Gastrocnemius medialis (tissue), 4 donors: ENCODE data around the gene CARMIL1. TPM values are rescaled to one million over a fixed set of nuclear protein-coding genes. Genes with fewer than 3 reads are reported as not detected.

ENCODE experiments used
- ATAC-seq, 2 donors: fragments of 150-250 bp; one replicate each; pipeline ENCODE4 v1.9.1; 2016
- DNase-seq, 2 donors: peaks; one replicate each; pipeline ENCODE4 v3.0.0-alpha.2; 2019
- H3K27ac ChIP-seq, 4 donors: fragments of 200-600 bp; sonication (generic); 1 replicate in 1 of 4; 2 replicates in 3 of 4; pipeline ENCODE4 v1.5.1; 2016 to 2018; ENCODE audit warnings: mild to moderate bottlenecking in 2 of 4, moderate library complexity in 1 of 4
- H3K27me3 ChIP-seq, 3 donors: fragments of 200-600 bp; sonication (generic) in 2 of 3; 1 replicate in 1 of 3; 2 replicates in 2 of 3; pipeline versions ENCODE4 v1.5.1 to v1.6.0; 2016 to 2019; ENCODE audit warnings: mild to moderate bottlenecking in 1 of 3, moderate library complexity in 1 of 3
- H3K36me3 ChIP-seq, 2 donors: fragments of 200-600 bp; sonication (generic) in 1 of 2; one replicate each; pipeline ENCODE4 v1.5.1; 2017 to 2018
- H3K4me1 ChIP-seq, 2 donors: fragments of 200-600 bp; sonication (generic) in 1 of 2; one replicate each; pipeline ENCODE4 v1.5.1; 2016 to 2017; ENCODE audit warnings: mild to moderate bottlenecking in 2 of 2
- H3K4me3 ChIP-seq, 4 donors: fragments of 200-600 bp; sonication (generic) in 3 of 4; 1 replicate in 1 of 4; 2 replicates in 3 of 4; pipeline ENCODE4 v1.5.1; 2016 to 2019; ENCODE audit warnings: mild to moderate bottlenecking in 2 of 4
- H3K9me3 ChIP-seq, 3 donors: fragments of 200-600 bp; sonication (generic) in 2 of 3; 1 replicate in 1 of 3; 2 replicates in 2 of 3; pipeline ENCODE4 v1.5.1; 2016 to 2019
- POLR2A ChIP-seq, 2 donors: fragments of 450-650 bp; IDR thresholded peaks; one replicate each; pipeline ENCODE4 v1.6.1; 2017; ENCODE audit warnings: antibody characterized with exemption in 2 of 2, mild to moderate bottlenecking in 2 of 2, moderate library complexity in 2 of 2
- in situ Hi-C, 4 donors: fragments of 200-750 bp; cut with MboI; loops; one replicate each; pipeline versions ENCODE4 v1.15.0 to v1.8.0; 2017; ENCODE audit warnings: low sequenced_read_pairs in 4 of 4
- intact Hi-C: fragments of 100-400 bp; cut with DNase I; formaldehyde crosslinking; loops from one replicate; pipeline ENCODE4 v1.15.1; 2023; ENCODE audit warnings: low total_unique reads
- total RNA-seq, 4 donors: library from RNA; depleted of rRNA; stranded (reverse); fragments of >200 nt; gene quantifications; one replicate each; pipeline versions ENCODE4 v1.1.0 to v1.2.3, GENCODE V29; 2016
- TF ChIP-seq, protein P1 (sequence below), 5 experiments: fragments of 450-650 bp in 3 of 5; fragments of 200-600 bp in 2 of 5; sonication (generic) in 2 of 5; IDR thresholded peaks in 4 of 5; conservative IDR thresholded peaks in 1 of 5; 1 replicate in 4 of 5; 2 replicates in 1 of 5; pipeline ENCODE4 v1.5.1; 2016 to 2019; ENCODE audit warnings: antibody characterized with exemption in 5 of 5, mild to moderate bottlenecking in 3 of 5, moderate library complexity in 3 of 5

The CARMIL1 gene
- total RNA-seq, 4 donors from 2014 or later: 0.87 to 2.1 (median 1.7) TPM

DNA sequence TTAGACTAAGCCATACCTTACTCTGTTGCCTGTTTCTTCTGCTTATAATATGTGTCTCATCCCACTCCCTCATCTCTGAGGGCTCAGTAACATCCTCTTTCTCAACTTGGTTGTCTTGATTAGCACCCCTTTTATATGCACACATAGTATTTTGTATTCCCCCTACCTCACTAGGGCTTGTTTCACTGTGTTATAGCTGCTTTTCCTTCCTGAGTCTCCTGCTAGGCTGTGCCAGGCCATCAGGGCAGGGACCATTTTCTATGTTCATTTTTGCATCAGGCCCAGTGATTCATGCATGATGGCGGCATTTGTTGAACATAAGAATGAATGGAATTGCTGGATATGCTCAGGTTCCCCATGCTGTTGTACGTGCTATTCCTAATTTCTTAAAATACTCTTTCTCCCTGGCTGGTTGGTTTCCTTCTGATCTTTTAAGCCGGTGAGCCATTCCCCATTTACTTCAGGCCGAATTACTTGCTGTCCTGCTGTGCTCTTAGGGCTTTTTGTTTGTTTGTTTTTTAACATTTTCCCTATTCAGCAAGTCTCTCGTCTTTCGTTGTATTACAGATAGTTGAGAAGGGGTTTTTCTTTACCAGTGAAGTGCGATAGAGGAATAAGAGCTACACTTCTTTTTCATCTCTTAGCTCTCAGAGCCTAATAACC is 183.2 kb downstream of the CARMIL1 start:
- in situ Hi-C loops: no loop called here
- DNase-seq: no peak
- no peak for TF ChIP-seq POLR2A (IDR thresholded peaks at IDR 0.05)
- TF ChIP-seq, protein P1, sequence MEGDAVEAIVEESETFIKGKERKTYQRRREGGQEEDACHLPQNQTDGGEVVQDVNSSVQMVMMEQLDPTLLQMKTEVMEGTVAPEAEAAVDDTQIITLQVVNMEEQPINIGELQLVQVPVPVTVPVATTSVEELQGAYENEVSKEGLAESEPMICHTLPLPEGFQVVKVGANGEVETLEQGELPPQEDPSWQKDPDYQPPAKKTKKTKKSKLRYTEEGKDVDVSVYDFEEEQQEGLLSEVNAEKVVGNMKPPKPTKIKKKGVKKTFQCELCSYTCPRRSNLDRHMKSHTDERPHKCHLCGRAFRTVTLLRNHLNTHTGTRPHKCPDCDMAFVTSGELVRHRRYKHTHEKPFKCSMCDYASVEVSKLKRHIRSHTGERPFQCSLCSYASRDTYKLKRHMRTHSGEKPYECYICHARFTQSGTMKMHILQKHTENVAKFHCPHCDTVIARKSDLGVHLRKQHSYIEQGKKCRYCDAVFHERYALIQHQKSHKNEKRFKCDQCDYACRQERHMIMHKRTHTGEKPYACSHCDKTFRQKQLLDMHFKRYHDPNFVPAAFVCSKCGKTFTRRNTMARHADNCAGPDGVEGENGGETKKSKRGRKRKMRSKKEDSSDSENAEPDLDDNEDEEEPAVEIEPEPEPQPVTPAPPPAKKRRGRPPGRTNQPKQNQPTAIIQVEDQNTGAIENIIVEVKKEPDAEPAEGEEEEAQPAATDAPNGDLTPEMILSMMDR (IDR thresholded peaks at IDR 0.05 in 4 of 5, conservative IDR thresholded peaks at IDR 0.05 in 1 of 5): no peak
- no peak for ATAC-seq
- Histone ChIP-seq H3K27me3 (no peaks in the 10 kb centered on the region), H3K36me3 (no peaks in the 10 kb centered on the region), H3K9me3 (no peaks in the 10 kb centered on the region), H3K4me1 (no peaks in the 10 kb centered on the region), H3K27ac (no peak overlapping the region), H3K4me3 (no peak overlapping the region)
- intact Hi-C loops: no loop called here

DNA sequence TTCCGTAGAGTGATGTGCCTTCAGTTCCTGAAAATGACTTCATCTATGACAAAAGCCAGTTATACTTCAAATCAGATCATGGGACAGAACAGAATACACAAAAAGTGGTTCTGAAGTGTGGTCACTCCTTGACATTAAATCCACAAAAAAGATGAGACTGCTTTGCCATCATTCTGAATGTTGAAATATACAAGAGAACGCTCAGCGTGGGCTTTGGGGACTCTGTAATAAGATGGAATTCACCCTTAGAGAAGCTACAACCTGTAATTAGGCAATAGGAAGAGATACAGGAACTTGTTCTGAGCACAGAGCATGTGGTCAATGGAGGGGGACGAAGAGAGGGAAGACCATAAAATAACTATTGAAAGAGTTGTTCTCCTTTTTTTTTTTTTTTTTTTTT is 184.3 kb downstream of the CARMIL1 start:
- H3K4me1 ChIP-seq: no peaks in the 10 kb centered on the region
- TF ChIP-seq POLR2A (IDR thresholded peaks at IDR 0.05): no peak
- TF ChIP-seq, protein P1 (IDR thresholded peaks at IDR 0.05 in 4 of 5, conservative IDR thresholded peaks at IDR 0.05 in 1 of 5): no peak
- no peaks in the 10 kb centered on the region for H3K27me3 ChIP-seq
- intact Hi-C loops (no loop called here), in situ Hi-C loops (no loop called here)
- no peaks in the 10 kb centered on the region for H3K9me3 ChIP-seq
- ATAC-seq: no peak
- H3K4me3 ChIP-seq: no peak overlapping the region
- no peak overlapping the region for H3K27ac ChIP-seq
- no peaks in the 10 kb centered on the region for H3K36me3 ChIP-seq
- no peak for DNase-seq

DNA sequence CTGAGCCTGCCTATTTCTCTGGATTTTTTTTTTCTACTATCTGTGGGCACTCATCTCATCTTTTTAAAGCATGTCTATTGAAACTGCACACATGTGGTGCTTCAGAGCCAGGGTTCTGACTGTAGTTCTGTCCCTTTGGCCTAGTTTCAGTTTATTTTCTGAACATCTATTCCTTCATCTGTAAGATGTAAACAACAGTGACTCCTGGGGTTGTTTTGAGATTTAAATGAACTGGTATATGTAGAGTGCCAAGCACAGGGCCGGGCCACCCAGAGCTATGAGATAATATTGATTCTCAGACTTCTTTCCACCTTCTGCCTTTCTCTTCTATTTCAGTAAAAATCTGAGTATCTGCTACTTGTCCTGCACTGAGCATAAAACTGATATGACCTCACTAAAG is 185.1 kb downstream of the CARMIL1 start:
- TF ChIP-seq, protein P1 (IDR thresholded peaks at IDR 0.05 in 4 of 5, conservative IDR thresholded peaks at IDR 0.05 in 1 of 5): no peak
- no peak for TF ChIP-seq POLR2A (IDR thresholded peaks at IDR 0.05)
- no peaks in the 10 kb centered on the region for H3K9me3 ChIP-seq
- no peaks in the 10 kb centered on the region for H3K27me3 ChIP-seq
- intact Hi-C loops (no loop called here), in situ Hi-C loops (no loop called here)
- H3K4me3 ChIP-seq: no peak overlapping the region
- no peak for DNase-seq
- H3K4me1 ChIP-seq: no peaks in the 10 kb centered on the region
- no peaks in the 10 kb centered on the region for H3K36me3 ChIP-seq
- H3K27ac ChIP-seq: no peak overlapping the region
- no peak for ATAC-seq

DNA sequence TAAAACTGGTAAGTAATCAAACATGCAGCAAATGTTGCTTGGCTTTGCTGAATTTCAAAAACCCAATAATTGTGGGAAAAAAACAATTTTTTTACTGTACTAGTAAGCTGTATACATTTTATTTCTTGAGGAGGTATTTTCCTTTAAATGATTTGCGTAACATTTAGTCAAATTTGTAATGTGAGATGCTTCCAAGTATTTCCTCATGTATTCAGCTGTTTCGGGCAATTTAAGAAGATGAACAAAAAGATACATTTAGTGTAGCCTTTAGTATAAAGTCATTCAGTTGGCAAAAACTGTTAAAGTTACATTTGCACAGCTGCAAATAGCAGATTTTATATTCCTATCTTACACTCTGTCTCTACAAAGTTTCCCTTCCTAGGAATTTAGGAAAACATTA is 186.8 kb downstream of the CARMIL1 start:
- no peak overlapping the region for H3K27ac ChIP-seq
- in situ Hi-C loops (no loop called here), intact Hi-C loops (no loop called here)
- DNase-seq: no peak
- no peaks in the 10 kb centered on the region for H3K9me3 ChIP-seq
- no peaks in the 10 kb centered on the region for H3K27me3 ChIP-seq
- no peaks in the 10 kb centered on the region for H3K4me1 ChIP-seq
- no peaks in the 10 kb centered on the region for H3K36me3 ChIP-seq
- H3K4me3 ChIP-seq: no peak overlapping the region
- no peak for TF ChIP-seq POLR2A (IDR thresholded peaks at IDR 0.05)
- TF ChIP-seq, protein P1 (IDR thresholded peaks at IDR 0.05 in 4 of 5, conservative IDR thresholded peaks at IDR 0.05 in 1 of 5): no peak
- no peak for ATAC-seq

DNA sequence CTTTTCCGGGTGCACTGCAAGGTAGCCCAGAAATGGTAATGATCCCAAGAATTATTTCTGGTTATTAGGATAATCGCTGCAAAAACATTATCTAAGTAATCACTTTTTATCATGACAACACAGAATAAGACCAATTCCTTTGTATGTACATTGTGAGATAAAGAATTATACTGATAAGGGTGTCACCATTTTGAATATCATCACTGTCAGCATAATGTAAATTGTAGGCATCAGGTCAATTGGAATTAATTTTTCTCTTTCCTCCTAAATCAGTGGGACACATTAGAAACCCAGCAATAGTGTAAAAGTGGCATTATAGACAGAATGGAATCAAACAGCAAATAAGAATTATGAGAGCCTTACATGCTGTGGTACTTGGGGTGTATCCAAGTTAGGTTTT is 189.7 kb downstream of the CARMIL1 start:
- ATAC-seq: no peak
- H3K4me3 ChIP-seq: no peak overlapping the region
- no peaks in the 10 kb centered on the region for H3K9me3 ChIP-seq
- no peaks in the 10 kb centered on the region for H3K27me3 ChIP-seq
- H3K36me3 ChIP-seq: no peaks in the 10 kb centered on the region
- H3K4me1 ChIP-seq: no peaks in the 10 kb centered on the region
- TF ChIP-seq, protein P1 (IDR thresholded peaks at IDR 0.05 in 4 of 5, conservative IDR thresholded peaks at IDR 0.05 in 1 of 5): no peak
- no peak for TF ChIP-seq POLR2A (IDR thresholded peaks at IDR 0.05)
- no peak overlapping the region for H3K27ac ChIP-seq
- intact Hi-C loops: no loop called here
- in situ Hi-C loops: no loop called here
- no peak for DNase-seq
